Activated T-helper 17 cell treated with anti-CD3 and anti-CD28 coated beads, Interleukin-2, amount 50 U/mL, for 72 hours (primary cell): ENCODE measurements around the gene FAM53B. TPM values are rescaled to one million over a fixed set of nuclear protein-coding genes. Genes with fewer than 3 reads are reported as not detected.
"Not testable (repeated sequence)": the region's sequence is repeated elsewhere in the genome, so short reads cannot be mapped to it uniquely, and the experiment has no call there.

Source experiments
- ATAC-seq: fragments of 150-1000 bp; cut with Tn5 transposase; replicated peaks from 2 replicates; pipeline ENCODE4 v1.10.0; 2021; ENCODE audit warnings: mild to moderate bottlenecking, moderate library complexity
- H3K27ac Mint-ChIP-seq: one replicate; pipeline ENCODE4 v1.8.0; 2022; ENCODE audit warnings: mixed read lengths
- H3K27me3 Mint-ChIP-seq: one replicate; pipeline ENCODE4 v1.8.0; 2022; ENCODE audit warnings: mixed read lengths
- H3K36me3 Mint-ChIP-seq: one replicate; pipeline ENCODE4 v1.8.0; 2022; ENCODE audit warnings: low read depth, mild to moderate bottlenecking, mixed read lengths
- H3K4me1 Mint-ChIP-seq: one replicate; pipeline ENCODE4 v1.8.0; 2022; ENCODE audit warnings: mixed read lengths
- H3K4me3 Mint-ChIP-seq: one replicate; pipeline ENCODE4 v1.8.0; 2022; ENCODE audit warnings: mild to moderate bottlenecking, mixed read lengths
- H3K9me3 Mint-ChIP-seq: one replicate; pipeline ENCODE4 v1.8.0; 2022; ENCODE audit warnings: mixed read lengths
- total RNA-seq, 2 donors: library from RNA; stranded (reverse); gene quantifications; one replicate each; pipeline ENCODE4 v1.2.3, GENCODE V29; 2022

The FAM53B gene, protein sequence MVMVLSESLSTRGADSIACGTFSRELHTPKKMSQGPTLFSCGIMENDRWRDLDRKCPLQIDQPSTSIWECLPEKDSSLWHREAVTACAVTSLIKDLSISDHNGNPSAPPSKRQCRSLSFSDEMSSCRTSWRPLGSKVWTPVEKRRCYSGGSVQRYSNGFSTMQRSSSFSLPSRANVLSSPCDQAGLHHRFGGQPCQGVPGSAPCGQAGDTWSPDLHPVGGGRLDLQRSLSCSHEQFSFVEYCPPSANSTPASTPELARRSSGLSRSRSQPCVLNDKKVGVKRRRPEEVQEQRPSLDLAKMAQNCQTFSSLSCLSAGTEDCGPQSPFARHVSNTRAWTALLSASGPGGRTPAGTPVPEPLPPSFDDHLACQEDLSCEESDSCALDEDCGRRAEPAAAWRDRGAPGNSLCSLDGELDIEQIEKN
- 10 to 100 TPM; 21.7 to 36.8 TPM for total RNA-seq

DNA sequence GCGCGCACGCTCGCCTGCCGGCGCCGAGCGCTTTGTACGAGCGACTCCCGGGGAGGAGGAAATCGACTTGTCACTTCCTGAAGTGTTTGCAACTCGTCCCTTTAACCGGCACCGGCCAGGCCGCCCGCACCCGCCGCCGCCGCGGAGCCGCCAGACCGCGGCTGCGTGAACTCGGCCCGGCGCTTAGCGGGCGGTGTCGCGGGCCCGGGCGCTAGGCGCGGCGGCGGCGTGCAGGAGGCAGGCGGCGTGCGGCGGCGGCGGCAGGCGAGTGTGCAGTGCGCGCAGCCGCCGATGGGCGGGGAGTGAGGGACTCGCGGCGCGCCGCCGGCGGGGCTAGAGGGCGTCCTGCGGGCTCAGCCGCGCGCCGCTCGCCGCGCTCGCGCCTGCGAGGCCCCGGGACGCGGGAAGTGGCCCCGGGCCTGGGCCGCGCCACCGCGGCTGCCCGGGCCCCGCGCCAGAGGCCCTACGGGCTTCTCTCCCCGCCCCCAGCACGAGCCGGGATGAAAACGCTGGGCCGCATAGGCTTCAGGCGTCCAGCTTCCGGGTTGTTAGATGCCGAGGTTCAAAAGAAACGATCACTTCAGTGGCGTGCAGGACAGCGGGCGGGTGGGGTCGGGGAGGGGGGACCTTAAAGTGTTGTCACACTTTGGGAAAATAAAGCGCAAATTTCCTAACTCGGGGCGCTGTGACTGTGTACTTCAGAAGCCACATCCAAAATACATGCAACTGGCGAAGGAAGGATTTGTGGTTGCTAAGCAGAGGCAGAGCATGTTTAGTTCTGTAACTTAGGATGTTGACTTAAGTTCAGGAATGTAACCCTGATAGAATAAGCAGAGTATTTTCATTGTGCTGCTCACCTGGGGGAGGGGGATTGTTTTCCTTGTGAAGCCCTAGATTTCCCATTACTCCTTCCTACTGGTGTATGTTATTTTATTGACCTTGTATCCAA lies at the start of gene FAM53B:
Gene FAM53B (minus strand): TSS at position 277 of the 949 bp plus-strand sequence. CDS start 37,665 bp downstream, outside the sequence.
- Mint-ChIP-seq H3K27ac (peak within 1 kb of the TSS; percentile 67), H3K4me3 (peak within 1 kb of the TSS; percentile 76), H3K27me3 (no peaks in the 10 kb centered on the region), H3K9me3 (no peaks in the 10 kb centered on the region), H3K4me1 (peaks cover 31% of the 10 kb centered on the region), H3K36me3 (peaks cover 20% of the 10 kb centered on the region)
- ATAC-seq, result peak; percentile 71

DNA sequence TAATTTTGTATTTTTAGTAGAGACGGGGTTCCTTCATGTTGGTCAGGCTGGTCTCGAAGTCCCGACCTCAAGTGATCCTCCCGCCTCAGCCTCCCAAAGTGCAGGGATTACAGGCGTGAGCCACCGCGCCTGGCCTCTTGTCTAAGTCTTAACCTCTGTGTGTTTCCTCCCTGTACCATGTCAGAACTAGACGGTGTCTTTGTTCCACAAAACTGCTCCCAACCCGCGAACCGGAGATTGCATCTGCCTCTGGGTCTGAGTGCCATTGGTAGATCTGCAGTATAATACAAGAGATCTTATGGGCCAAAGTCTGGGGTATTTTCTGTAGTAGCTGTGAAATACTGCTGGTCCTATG lies 48.8 kb upstream of the FAM53B start:
- no peaks in the 10 kb centered on the region for H3K27me3 Mint-ChIP-seq
- peak overlapping the region; percentile 95 for H3K27ac Mint-ChIP-seq
- no peak for ATAC-seq

DNA sequence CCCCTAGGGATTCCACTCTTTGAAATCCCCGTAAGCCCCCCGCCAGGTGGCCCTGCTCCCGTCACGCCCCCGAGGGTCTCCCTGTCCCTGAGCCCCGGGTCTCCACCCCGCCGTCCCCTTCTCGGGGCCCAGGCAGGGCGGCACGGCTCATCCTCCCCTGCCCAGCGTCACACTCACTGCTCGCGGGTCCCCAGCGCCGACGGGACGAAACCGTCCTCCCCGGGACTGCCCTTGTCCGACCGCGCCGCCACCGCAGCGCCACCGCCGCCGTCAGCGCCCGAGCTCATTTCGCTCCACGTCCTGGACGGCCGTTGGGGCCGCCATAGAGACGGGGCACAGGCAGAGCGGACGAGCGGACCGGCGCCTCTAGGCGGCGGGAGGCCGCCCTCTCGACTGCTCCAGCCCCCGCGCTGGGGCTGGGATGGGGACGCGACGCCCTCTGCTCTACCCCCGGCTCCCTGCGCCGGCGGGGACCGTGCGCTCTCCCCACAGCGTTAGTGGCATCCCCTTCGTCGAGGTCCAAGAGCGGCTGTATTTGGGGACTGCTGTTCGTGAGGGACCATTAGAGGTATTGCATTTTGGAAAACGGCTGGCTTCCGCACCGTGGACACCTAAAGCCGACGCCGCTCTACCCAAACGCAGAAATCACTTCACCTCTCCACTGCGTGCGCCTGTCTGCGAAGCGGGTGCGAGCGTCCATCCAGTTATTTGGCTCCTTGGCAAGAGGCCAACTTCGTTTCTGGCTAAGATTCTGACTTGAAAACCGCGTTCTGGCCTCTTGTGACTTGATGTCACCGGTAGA lies 47.6 kb upstream of the FAM53B start, which contains the start of gene EEF1AKMT2:
Gene EEF1AKMT2 (minus strand): TSS at position 341 of the 802 bp plus-strand sequence. CDS start 54 bp downstream, at position 287.
- H3K27me3 Mint-ChIP-seq, result no peaks in the 10 kb centered on the region
- peaks cover 10% of the 10 kb centered on the region for H3K4me1 Mint-ChIP-seq
- peak within 1 kb of the TSS; percentile 99 for H3K4me3 Mint-ChIP-seq
- H3K27ac Mint-ChIP-seq, result peak within 1 kb of the TSS; percentile 95
- ATAC-seq, result peak; percentile 96
- no peaks in the 10 kb centered on the region for H3K9me3 Mint-ChIP-seq
- peaks cover 26% of the 10 kb centered on the region for H3K36me3 Mint-ChIP-seq

More for the DNA sequence above, 48.8 kb upstream of the FAM53B start:
- peaks cover 10% of the 10 kb centered on the region for H3K4me1 Mint-ChIP-seq
- no peaks in the 10 kb centered on the region for H3K9me3 Mint-ChIP-seq
- H3K4me3 Mint-ChIP-seq, result peak overlapping the region; percentile 99
- peaks cover 15% of the 10 kb centered on the region for H3K36me3 Mint-ChIP-seq

DNA sequence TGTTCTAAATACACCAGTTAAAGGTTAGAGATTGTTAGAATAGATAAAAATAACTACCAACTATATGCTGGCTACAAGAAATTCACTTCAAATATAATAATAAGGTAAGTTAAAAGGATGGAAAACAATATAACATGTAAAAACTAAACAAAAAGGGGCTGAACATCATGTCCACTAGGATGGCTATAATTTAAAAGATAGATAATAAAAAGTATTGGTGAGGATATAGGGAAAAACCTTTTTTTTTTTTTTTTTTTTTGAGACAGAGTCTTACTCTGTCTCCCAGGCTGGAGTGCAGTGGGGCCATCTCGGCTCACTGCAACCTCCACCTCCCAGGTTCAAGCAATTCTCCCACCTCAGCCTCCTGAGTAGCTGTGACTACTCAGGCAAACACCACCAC lies 38.7 kb upstream of the FAM53B start:
- not testable (repeated sequence) for H3K27ac Mint-ChIP-seq, ATAC-seq, H3K27me3 Mint-ChIP-seq, H3K4me1 Mint-ChIP-seq, H3K9me3 Mint-ChIP-seq, H3K4me3 Mint-ChIP-seq
- peaks cover 61% of the 10 kb centered on the region for H3K36me3 Mint-ChIP-seq

DNA sequence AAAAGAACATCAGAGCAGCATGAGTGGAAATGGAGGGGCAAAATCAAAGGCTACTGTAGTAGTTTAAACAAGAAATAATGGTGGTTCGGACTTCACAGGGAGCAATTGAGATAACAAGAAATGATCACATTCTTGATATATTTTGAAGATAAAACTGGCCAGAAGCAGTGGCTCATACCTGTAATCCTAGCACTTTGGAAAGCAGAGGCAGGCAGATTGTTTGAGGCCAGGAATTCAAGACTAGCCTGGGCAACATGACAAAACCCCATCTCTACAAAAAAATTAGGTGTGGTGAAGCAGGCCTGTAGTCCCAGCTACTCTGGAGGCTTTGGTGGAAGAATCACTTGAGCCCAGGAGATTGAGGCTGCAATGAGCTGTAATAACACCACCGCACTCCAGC lies 24.6 kb upstream of the FAM53B start:
- H3K4me1 Mint-ChIP-seq, result no peaks in the 10 kb centered on the region
- H3K27ac Mint-ChIP-seq, result no peak overlapping the region
- no peak overlapping the region for H3K4me3 Mint-ChIP-seq
- no peaks in the 10 kb centered on the region for H3K27me3 Mint-ChIP-seq
- no peaks in the 10 kb centered on the region for H3K9me3 Mint-ChIP-seq
- peaks cover 80% of the 10 kb centered on the region for H3K36me3 Mint-ChIP-seq
- ATAC-seq, result no peak

DNA sequence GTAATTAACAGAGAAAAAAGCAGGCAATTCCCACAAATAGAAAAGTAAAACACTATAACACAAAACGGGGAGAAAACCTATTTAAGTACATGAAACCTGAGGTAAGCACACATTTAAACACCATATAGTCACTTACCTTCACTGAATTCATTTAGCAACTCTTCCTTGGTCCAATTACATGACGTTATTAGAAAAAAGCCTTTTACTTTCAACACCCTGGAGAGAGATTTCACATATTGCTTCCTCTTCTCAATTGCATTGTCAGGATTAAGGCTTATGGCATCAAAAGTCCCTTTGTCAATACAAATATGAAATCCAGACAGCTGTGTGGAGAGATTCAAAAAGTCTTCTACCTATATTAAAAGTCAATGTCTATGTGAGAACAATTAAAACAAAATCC lies 21.1 kb upstream of the FAM53B start:
- H3K27ac Mint-ChIP-seq, result no peak overlapping the region
- H3K36me3 Mint-ChIP-seq, result peaks cover 68% of the 10 kb centered on the region
- no peaks in the 10 kb centered on the region for H3K27me3 Mint-ChIP-seq
- no peak for ATAC-seq
- H3K4me3 Mint-ChIP-seq, result no peak overlapping the region
- H3K9me3 Mint-ChIP-seq, result no peaks in the 10 kb centered on the region
- no peaks in the 10 kb centered on the region for H3K4me1 Mint-ChIP-seq

DNA sequence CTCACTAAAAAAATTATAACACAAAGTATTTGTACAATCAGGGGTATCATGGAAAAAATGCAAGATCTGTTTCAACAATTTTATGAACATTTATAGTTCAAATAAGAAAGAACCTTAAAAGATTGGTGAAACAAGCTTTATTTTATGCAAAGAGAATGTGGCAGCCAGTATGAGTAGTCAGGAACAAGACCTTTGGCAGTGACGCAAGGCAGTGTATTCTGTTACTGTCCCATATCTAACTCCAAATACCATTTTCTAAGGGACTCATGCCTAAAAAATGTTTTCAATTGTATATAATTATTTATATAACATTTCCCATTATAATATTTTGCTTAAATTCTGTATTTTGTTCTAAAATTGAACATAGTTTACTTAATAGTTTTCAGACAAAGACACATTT lies 19.1 kb upstream of the FAM53B start:
- H3K4me3 Mint-ChIP-seq, result no peak overlapping the region
- no peaks in the 10 kb centered on the region for H3K27me3 Mint-ChIP-seq
- no peaks in the 10 kb centered on the region for H3K4me1 Mint-ChIP-seq
- H3K27ac Mint-ChIP-seq, result no peak overlapping the region
- no peak for ATAC-seq
- H3K36me3 Mint-ChIP-seq, result peaks cover 74% of the 10 kb centered on the region
- no peaks in the 10 kb centered on the region for H3K9me3 Mint-ChIP-seq

DNA sequence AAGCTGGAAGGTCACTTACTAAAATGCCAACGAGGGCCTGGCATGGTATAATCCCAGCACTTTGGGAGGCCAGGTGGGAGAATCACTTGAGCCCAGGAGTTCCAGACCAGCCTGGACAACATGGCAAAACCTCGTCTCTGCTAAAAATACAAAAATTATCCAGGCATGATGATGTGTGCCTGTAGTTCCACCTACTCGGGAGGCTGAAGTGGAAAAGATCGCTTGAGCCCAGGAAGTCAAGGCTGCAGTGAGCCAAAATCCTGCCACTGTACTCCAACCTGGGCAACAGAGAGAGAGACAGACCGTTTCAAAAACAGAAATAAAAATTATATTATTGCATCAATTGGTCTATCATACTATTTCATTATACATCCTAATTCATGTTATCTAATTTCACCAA lies 18.1 kb upstream of the FAM53B start:
- H3K27ac Mint-ChIP-seq, result no peak overlapping the region
- ATAC-seq, result no peak
- no peaks in the 10 kb centered on the region for H3K9me3 Mint-ChIP-seq
- H3K36me3 Mint-ChIP-seq, result peaks cover 78% of the 10 kb centered on the region
- H3K27me3 Mint-ChIP-seq, result no peaks in the 10 kb centered on the region
- no peaks in the 10 kb centered on the region for H3K4me1 Mint-ChIP-seq
- H3K4me3 Mint-ChIP-seq, result no peak overlapping the region

DNA sequence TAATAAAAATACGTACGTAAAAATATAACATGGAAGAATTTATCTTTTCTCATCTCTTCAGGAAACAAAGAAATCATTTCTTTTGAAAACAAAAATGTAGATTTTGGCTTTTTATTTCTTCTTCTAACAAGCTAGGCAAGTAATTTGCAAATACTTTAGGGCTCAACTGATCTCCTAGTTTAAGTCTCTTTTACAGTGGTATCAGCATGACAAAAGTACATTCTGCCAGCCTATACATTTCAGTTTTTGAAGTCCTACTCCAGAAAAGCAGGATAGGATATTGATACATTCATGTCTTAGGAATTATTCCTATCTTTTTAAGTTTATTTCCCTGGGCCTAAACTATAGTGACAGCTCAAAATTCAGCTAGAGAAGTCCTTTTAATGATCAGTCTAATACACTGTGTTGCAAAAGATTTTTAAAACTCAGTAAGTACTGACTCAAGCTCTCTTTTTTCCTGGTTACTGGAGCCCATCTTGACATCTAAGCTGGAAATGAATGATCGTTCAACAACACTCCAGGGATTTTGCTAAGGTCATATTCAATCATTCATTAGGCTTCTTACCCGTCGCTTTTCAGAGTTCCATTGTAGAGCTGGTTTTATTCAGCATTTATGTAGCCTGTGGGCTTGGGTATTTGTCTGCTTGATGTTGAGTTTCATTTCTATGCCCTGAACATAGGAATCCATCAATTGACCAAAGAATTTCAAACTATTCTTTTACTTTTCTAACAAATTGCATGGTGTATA lies 12.2 kb upstream of the FAM53B start:
- H3K27me3 Mint-ChIP-seq, result no peaks in the 10 kb centered on the region
- no peak overlapping the region for H3K27ac Mint-ChIP-seq
- H3K4me1 Mint-ChIP-seq, result no peaks in the 10 kb centered on the region
- no peak for ATAC-seq
- H3K4me3 Mint-ChIP-seq, result no peak overlapping the region
- H3K9me3 Mint-ChIP-seq, result no peaks in the 10 kb centered on the region
- peaks cover 68% of the 10 kb centered on the region for H3K36me3 Mint-ChIP-seq

DNA sequence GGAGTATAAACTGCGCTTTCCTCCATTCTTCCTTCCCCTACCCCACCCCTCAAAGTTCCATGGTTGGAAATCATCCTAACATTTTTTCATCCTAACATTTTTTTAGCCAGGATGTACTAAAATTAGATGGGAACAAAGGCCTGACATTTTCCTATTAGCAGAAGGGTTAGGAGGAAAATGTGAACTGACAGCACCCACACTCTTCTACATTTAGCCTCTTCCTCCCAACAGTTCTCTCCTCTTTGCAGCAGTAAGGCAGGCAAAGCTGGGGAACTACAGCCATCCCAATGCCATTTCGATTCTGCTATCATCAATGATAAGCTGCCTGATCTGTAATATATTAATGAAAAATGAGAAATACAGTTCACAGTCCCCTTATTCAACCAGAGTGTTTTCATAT lies 11.4 kb upstream of the FAM53B start:
- no peak for ATAC-seq
- H3K27ac Mint-ChIP-seq, result no peak overlapping the region
- no peaks in the 10 kb centered on the region for H3K27me3 Mint-ChIP-seq
- no peaks in the 10 kb centered on the region for H3K4me1 Mint-ChIP-seq
- H3K36me3 Mint-ChIP-seq, result peaks cover 61% of the 10 kb centered on the region
- H3K4me3 Mint-ChIP-seq, result no peak overlapping the region
- no peaks in the 10 kb centered on the region for H3K9me3 Mint-ChIP-seq

DNA sequence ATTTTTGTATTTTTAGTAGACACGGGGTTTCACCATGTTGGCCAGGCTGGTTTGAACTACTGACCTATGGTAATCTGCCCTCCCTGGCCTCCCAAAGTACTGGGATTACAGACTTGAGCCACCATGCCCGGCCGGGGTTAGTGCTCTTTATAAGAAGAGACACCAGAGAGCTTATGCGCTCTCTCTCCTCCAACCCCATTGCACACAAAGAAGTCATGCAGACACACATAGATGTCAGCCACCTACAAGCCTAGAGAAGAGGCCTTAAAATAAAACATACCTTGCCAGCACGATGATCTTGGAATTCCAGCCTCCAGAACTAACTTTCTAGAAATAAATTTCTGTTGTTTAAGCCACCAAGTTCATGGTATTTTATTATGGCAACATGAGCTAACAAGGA lies 10.0 kb upstream of the FAM53B start:
- Mint-ChIP-seq H3K27me3 (no peaks in the 10 kb centered on the region), H3K4me1 (peaks cover 1% of the 10 kb centered on the region), H3K36me3 (peaks cover 48% of the 10 kb centered on the region), H3K9me3 (no peaks in the 10 kb centered on the region), H3K4me3 (no peak overlapping the region), H3K27ac (no peak overlapping the region)
- no peak for ATAC-seq

DNA sequence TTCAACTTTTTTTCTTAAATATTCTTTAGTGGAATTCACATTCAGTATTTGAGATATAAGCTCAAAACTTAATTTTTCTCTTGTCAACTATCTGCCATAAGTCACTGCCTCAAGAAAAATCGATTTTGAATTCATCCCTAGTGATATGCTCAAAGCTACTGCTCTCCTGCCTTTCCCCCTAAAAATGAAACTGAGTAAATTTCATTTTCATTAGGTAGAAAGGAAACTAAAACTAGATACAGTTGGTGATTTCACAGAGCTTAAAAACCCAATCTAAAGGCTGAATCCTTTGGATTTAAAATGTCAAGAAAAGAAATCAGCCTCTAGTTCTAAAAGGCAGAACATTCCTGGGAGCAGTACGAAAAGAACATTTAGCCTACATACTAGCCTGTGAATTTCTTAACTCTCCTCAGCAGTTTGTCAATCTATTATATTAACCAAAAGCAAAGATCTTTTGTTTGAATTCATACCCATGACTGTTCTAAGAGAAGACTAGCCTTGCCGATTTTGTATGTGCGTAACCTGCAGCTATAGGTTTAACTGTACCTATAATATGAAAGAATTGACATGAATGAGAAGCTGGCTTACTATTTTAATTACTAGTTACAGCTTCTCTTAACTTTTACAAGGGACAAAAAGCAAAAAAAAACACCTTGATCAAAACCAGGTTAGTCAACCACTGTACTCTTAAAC lies 4.9 kb upstream of the FAM53B start:
- Mint-ChIP-seq H3K4me1 (peaks cover 6% of the 10 kb centered on the region), H3K27me3 (no peaks in the 10 kb centered on the region), H3K9me3 (no peaks in the 10 kb centered on the region), H3K4me3 (peak overlapping the region; percentile 61), H3K36me3 (peaks cover 2% of the 10 kb centered on the region), H3K27ac (peak overlapping the region; percentile 73)
- ATAC-seq, result no peak

DNA sequence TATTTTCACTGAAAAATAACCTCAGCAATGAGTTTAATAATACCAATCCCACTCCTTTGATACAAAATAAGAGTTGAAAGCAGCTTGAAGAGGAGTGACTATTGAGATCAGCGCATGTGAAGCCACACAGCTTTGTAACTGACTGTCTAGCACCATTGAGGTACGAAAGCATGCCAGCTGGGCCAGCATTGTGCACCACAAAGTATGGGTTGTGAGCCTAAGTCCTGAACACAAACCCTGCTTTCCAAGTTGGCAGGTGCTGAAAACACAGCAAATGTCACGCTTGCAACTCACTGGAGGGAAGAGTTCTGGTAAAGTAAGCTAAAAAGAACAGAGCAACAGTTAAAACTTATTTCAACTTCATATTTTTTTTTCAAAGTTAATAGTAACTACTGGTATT lies 4.0 kb upstream of the FAM53B start:
- H3K27ac Mint-ChIP-seq, result no peak overlapping the region
- peaks cover 6% of the 10 kb centered on the region for H3K4me1 Mint-ChIP-seq
- H3K4me3 Mint-ChIP-seq, result no peak overlapping the region
- no peak for ATAC-seq
- H3K9me3 Mint-ChIP-seq, result no peaks in the 10 kb centered on the region
- no peaks in the 10 kb centered on the region for H3K36me3 Mint-ChIP-seq
- no peaks in the 10 kb centered on the region for H3K27me3 Mint-ChIP-seq
